ENCODE data around the gene TRRAP.

- TF ChIP-seq, protein P1, sequence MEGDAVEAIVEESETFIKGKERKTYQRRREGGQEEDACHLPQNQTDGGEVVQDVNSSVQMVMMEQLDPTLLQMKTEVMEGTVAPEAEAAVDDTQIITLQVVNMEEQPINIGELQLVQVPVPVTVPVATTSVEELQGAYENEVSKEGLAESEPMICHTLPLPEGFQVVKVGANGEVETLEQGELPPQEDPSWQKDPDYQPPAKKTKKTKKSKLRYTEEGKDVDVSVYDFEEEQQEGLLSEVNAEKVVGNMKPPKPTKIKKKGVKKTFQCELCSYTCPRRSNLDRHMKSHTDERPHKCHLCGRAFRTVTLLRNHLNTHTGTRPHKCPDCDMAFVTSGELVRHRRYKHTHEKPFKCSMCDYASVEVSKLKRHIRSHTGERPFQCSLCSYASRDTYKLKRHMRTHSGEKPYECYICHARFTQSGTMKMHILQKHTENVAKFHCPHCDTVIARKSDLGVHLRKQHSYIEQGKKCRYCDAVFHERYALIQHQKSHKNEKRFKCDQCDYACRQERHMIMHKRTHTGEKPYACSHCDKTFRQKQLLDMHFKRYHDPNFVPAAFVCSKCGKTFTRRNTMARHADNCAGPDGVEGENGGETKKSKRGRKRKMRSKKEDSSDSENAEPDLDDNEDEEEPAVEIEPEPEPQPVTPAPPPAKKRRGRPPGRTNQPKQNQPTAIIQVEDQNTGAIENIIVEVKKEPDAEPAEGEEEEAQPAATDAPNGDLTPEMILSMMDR (IDR thresholded peaks at IDR 0.05), result no peak
- TF ChIP-seq, protein P2, sequence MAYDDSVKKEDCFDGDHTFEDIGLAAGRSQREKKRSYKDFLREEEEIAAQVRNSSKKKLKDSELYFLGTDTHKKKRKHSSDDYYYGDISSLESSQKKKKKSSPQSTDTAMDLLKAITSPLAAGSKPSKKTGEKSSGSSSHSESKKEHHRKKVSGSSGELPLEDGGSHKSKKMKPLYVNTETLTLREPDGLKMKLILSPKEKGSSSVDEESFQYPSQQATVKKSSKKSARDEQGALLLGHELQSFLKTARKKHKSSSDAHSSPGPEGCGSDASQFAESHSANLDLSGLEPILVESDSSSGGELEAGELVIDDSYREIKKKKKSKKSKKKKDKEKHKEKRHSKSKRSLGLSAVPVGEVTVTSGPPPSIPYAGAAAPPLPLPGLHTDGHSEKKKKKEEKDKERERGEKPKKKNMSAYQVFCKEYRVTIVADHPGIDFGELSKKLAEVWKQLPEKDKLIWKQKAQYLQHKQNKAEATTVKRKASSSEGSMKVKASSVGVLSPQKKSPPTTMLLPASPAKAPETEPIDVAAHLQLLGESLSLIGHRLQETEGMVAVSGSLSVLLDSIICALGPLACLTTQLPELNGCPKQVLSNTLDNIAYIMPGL (CRISPR knock-in tag; IDR thresholded peaks at IDR 0.05; ENCODE audit: borderline replicate concordance), result no peak
- TF ChIP-seq POLR2A (IDR thresholded peaks at IDR 0.05; ENCODE audit: low read length), result no peak
- no peak for TF ChIP-seq CEBPB (IDR thresholded peaks at IDR 0.05)
- TF ChIP-seq, protein P3, sequence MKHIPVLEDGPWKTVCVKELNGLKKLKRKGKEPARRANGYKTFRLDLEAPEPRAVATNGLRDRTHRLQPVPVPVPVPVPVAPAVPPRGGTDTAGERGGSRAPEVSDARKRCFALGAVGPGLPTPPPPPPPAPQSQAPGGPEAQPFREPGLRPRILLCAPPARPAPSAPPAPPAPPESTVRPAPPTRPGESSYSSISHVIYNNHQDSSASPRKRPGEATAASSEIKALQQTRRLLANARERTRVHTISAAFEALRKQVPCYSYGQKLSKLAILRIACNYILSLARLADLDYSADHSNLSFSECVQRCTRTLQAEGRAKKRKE (CRISPR knock-in tag; IDR thresholded peaks at IDR 0.05; ENCODE audit: low read depth), result no peak
- TF ChIP-seq EP300 (IDR thresholded peaks at IDR 0.05), result no peak
- no peak for TF ChIP-seq MAZ (IDR thresholded peaks at IDR 0.05; ENCODE audit: borderline replicate concordance, low read depth, low read length)
- TF ChIP-seq, protein P4, sequence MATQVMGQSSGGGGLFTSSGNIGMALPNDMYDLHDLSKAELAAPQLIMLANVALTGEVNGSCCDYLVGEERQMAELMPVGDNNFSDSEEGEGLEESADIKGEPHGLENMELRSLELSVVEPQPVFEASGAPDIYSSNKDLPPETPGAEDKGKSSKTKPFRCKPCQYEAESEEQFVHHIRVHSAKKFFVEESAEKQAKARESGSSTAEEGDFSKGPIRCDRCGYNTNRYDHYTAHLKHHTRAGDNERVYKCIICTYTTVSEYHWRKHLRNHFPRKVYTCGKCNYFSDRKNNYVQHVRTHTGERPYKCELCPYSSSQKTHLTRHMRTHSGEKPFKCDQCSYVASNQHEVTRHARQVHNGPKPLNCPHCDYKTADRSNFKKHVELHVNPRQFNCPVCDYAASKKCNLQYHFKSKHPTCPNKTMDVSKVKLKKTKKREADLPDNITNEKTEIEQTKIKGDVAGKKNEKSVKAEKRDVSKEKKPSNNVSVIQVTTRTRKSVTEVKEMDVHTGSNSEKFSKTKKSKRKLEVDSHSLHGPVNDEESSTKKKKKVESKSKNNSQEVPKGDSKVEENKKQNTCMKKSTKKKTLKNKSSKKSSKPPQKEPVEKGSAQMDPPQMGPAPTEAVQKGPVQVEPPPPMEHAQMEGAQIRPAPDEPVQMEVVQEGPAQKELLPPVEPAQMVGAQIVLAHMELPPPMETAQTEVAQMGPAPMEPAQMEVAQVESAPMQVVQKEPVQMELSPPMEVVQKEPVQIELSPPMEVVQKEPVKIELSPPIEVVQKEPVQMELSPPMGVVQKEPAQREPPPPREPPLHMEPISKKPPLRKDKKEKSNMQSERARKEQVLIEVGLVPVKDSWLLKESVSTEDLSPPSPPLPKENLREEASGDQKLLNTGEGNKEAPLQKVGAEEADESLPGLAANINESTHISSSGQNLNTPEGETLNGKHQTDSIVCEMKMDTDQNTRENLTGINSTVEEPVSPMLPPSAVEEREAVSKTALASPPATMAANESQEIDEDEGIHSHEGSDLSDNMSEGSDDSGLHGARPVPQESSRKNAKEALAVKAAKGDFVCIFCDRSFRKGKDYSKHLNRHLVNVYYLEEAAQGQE (IDR thresholded peaks at IDR 0.05), result no peak
- no peak for TF ChIP-seq MYC (IDR thresholded peaks at IDR 0.05; ENCODE audit: borderline replicate concordance, low read length)
- TF ChIP-seq KDM5A (IDR thresholded peaks at IDR 0.05), result no peak
Measured at GRCh38 chr7:98974205-98974604, 95.9 kb downstream of the TRRAP start.
